ENCODE measurements around the gene APH1B. TPM values are rescaled to one million over a fixed set of nuclear protein-coding genes. Genes with fewer than 3 reads are reported as not detected.

The APH1B gene
- total RNA-seq: 10 to 100 TPM; 22.9 to 35.3 (median 27.8) TPM

DNA sequence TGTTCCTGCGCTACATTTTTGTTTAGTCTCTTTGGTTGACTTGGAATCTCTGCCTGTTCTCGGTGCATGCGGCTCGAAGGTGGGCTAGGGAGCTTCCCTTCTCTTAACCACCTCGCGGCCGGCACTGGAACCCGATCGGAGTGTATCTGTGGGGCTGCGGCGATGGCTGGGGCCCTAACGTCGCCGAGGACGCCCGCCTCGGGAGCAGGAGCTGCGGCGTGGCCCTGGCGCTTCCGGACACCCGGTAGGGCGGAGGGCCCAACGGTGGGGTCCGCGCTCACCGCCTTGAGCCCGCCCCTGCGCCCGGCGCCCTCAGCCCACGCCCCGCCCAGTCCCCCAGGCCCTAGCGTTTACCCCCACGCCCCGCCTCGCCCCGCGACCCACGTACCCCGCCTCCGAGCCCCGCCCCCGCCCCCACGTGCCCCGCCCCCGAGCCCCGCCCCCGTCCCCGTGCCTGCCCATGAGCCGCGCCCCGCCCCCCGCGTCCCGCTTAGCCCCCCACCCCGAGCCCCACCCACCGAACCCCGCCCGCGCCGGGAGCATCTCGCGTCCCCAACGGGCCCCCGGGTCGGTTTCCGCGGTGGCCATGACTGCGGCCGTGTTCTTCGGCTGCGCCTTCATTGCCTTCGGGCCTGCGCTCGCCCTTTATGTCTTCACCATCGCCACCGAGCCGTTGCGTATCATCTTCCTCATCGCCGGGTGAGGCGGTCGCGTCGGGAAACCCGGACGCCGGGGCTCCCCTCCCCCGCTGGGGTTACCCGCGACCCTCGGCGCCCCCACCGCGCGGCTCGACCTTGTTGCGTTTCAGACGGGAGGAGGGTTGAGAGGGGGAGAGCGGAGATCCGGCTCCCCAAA is at the start of gene APH1B:
APH1B (plus strand) TSS at position 568 of the 855 bp plus-strand sequence; CDS start at position 587, 19 bp downstream.
- Histone ChIP-seq H3K27me3 (no peaks in the 10 kb centered on the region), H3K36me3 (no peaks in the 10 kb centered on the region), H3K27ac (peak within 1 kb of the TSS; percentile 90 to 94 (median 91)), H3K4me1 (peaks cover 4 to 7% of the 10 kb centered on the region in 2 donors), H3K9me3 (no peaks in the 10 kb centered on the region), H3K4me3 (replicated peaks in 1 of 3) (peak within 1 kb of the TSS; percentile 48 to 97 (median 74))
- DNase-seq: peak; percentile 87 to 91
- 0% methylated on average over 24 to 42 of the region's 102 CpGs for WGBS, 2 donors
- intact Hi-C loops (cut with DNase I): loop anchor here (10.0 kb wide), 1 partner anchor 92 kb away; the partner anchor contains the start of gene RAB8B
- peak in 1 of 2 donors; percentile 82 for TF ChIP-seq POLR2A (IDR thresholded peaks at IDR 0.05)
- TF ChIP-seq, protein P1, sequence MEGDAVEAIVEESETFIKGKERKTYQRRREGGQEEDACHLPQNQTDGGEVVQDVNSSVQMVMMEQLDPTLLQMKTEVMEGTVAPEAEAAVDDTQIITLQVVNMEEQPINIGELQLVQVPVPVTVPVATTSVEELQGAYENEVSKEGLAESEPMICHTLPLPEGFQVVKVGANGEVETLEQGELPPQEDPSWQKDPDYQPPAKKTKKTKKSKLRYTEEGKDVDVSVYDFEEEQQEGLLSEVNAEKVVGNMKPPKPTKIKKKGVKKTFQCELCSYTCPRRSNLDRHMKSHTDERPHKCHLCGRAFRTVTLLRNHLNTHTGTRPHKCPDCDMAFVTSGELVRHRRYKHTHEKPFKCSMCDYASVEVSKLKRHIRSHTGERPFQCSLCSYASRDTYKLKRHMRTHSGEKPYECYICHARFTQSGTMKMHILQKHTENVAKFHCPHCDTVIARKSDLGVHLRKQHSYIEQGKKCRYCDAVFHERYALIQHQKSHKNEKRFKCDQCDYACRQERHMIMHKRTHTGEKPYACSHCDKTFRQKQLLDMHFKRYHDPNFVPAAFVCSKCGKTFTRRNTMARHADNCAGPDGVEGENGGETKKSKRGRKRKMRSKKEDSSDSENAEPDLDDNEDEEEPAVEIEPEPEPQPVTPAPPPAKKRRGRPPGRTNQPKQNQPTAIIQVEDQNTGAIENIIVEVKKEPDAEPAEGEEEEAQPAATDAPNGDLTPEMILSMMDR (IDR thresholded peaks at IDR 0.05): peak in 1 of 6 experiments; percentile 9

DNA sequence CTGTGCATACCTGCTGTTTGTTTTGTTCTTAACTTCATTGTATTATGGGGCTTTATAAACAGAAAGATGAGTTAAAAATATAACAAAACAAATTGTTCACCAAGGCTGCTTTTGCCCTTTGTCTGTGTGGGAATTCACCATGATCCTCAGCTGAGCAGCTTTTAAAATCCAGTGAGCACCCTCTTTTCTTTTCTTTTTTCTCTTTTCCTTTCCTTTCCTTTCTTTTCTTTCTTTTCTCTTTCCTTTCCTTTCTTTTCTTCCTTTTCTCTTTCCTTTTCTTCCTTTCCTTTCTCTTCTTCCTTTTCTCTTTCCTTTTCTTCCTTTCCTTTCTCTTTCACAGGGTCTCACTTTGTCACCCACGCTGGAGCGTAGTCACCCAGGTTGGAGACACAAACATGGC is 49.7 kb upstream of the APH1B start:
- 97 to 99% methylated on average over 2 of the region's 2 CpGs for WGBS, 2 donors

DNA sequence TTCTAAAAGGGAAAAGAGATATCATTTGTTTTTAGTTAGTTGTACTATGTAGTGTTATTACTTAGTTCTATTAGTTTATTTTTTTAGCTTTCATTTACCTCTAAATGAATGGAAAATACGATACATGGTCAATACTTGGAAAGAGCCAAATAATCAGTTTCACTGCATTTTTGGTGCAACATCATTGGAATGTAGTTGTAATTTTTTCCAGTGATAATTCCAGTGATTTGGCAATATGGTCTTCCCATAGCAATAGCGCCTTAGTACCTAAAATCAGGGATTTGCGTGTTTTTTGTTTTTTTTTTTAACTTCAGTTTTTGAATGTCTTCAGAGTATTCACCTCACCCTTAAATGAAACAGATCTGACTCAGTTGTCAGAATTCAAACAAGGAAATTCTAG is 46.2 kb upstream of the APH1B start:
- Histone ChIP-seq H3K27me3 (no peaks in the 10 kb centered on the region), H3K4me1 (peaks cover 20 to 22% of the 10 kb centered on the region in 2 donors), H3K4me3 (replicated peaks in 1 of 3) (no peak overlapping the region), H3K36me3 (no peaks in the 10 kb centered on the region), H3K9me3 (no peaks in the 10 kb centered on the region), H3K27ac (no peak overlapping the region)
- TF ChIP-seq, protein P1 (IDR thresholded peaks at IDR 0.05): no peak
- TF ChIP-seq POLR2A (IDR thresholded peaks at IDR 0.05): no peak
- no peak for DNase-seq
- 88 to 95% methylated on average over 3 of the region's 3 CpGs for WGBS, 2 donors
- intact Hi-C loops (cut with DNase I): no loop called here

More for the DNA sequence above, 49.7 kb upstream of the APH1B start:
- no peaks in the 10 kb centered on the region for H3K36me3 ChIP-seq
- H3K9me3 ChIP-seq: no peaks in the 10 kb centered on the region
- H3K4me1 ChIP-seq: peaks cover 5 to 10% of the 10 kb centered on the region in 2 donors
- H3K4me3 ChIP-seq (replicated peaks in 1 of 3): no peak overlapping the region
- no peak overlapping the region for H3K27ac ChIP-seq
- DNase-seq: no peak
- no peaks in the 10 kb centered on the region for H3K27me3 ChIP-seq
- intact Hi-C loops (cut with DNase I): no loop called here
- no peak for TF ChIP-seq POLR2A (IDR thresholded peaks at IDR 0.05)
- TF ChIP-seq, protein P1 (IDR thresholded peaks at IDR 0.05): no peak

DNA sequence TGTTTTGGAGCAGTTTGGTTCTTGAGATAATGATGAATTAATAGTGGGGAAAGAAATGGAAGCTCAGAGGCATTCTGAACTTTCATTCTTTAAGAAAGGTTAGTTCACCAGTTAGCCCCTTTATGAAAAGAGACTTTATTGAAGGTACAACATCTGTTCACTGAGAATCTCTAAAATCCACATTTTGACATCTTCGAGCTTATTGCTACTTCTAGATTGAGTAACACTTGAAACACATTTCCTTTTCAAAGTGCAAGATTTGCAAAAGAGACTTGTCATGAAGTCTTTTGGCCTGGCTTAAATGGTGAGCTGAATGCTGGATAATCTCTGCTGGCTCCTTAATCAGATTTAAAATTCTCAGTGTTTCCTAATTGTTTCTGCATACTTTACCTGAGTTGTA is 45.7 kb upstream of the APH1B start:
- TF ChIP-seq POLR2A (IDR thresholded peaks at IDR 0.05): no peak
- TF ChIP-seq, protein P1 (IDR thresholded peaks at IDR 0.05): no peak
- no peak overlapping the region for H3K4me3 ChIP-seq (replicated peaks in 1 of 3)
- H3K27ac ChIP-seq: no peak overlapping the region
- H3K36me3 ChIP-seq: no peaks in the 10 kb centered on the region
- no peaks in the 10 kb centered on the region for H3K27me3 ChIP-seq
- DNase-seq: no peak
- peaks cover 20 to 22% of the 10 kb centered on the region in 2 donors for H3K4me1 ChIP-seq
- 71 to 76% methylated on average over 1 of the region's 1 CpG for WGBS, 2 donors
- H3K9me3 ChIP-seq: no peaks in the 10 kb centered on the region
- intact Hi-C loops (cut with DNase I): no loop called here

DNA sequence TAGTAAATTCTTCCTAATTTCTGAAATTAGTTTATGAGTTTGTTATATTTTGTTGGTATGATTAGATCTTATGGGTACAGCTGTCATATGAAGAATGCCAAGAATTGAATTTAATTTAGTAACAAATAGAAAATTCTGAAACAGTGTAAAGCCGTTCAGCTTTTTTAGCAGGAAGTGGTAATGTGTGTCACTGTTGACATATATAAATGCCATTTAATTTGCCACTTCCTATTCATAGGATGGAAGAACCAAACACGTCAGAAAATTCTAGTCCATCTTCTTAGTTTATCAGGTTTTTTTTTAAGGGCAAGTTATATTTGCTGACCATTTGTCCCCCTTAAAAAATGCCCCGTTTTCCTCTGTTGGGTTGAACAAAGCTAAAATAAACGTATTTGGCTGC is 45.0 kb upstream of the APH1B start:
- no peak overlapping the region for H3K27ac ChIP-seq
- H3K4me3 ChIP-seq (replicated peaks in 1 of 3): no peak overlapping the region
- DNase-seq: no peak
- intact Hi-C loops (cut with DNase I): no loop called here
- peaks cover 20 to 22% of the 10 kb centered on the region in 2 donors for H3K4me1 ChIP-seq
- no peaks in the 10 kb centered on the region for H3K9me3 ChIP-seq
- TF ChIP-seq, protein P1 (IDR thresholded peaks at IDR 0.05): no peak
- no peak for TF ChIP-seq POLR2A (IDR thresholded peaks at IDR 0.05)
- no peaks in the 10 kb centered on the region for H3K27me3 ChIP-seq
- WGBS, 2 donors: 69 to 78% methylated on average over 4 of the region's 4 CpGs
- no peaks in the 10 kb centered on the region for H3K36me3 ChIP-seq

All from thyroid gland (tissue), 4 donors.